H9 (cell line): ENCODE measurements around the gene ARFGAP2. TPM values are rescaled to one million over a fixed set of nuclear protein-coding genes. Genes with fewer than 3 reads are reported as not detected.

Experiments used
- DNase-seq: peaks from one replicate; pipeline ENCODE4 v3.0.0-alpha.2; 2017
- H2AFZ ChIP-seq: one replicate; pipeline ENCODE4 v1.6.1; 2013; ENCODE audit warnings: mild to moderate bottlenecking, low read length, control low read depth, moderate library complexity
- H2AK5ac ChIP-seq: 2 replicates; pipeline ENCODE4 v1.6.1; 2013; ENCODE audit warnings: low read length, control low read depth, mixed read lengths; ENCODE audit not compliant: insufficient read length
- H2BK120ac ChIP-seq: one replicate; pipeline ENCODE4 v1.6.1; 2013; ENCODE audit warnings: low read depth, mild to moderate bottlenecking, low read length, control low read depth, inconsistent platforms; ENCODE audit not compliant: poor library complexity, severe bottlenecking
- H2BK12ac ChIP-seq: 2 replicates; pipeline ENCODE4 v1.6.1; 2013; ENCODE audit warnings: low read length, control low read depth, mixed read lengths, low read depth; ENCODE audit not compliant: insufficient read length
- H2BK15ac ChIP-seq: 2 replicates; pipeline ENCODE4 v1.6.1; 2013; ENCODE audit warnings: low read depth, low read length, control low read depth
- H2BK20ac ChIP-seq: one replicate; pipeline ENCODE4 v1.6.1; 2013; ENCODE audit warnings: low read depth, mild to moderate bottlenecking, low read length, control low read depth, inconsistent platforms; ENCODE audit not compliant: poor library complexity, severe bottlenecking
- H2BK5ac ChIP-seq: 2 replicates; pipeline ENCODE4 v1.6.1; 2013; ENCODE audit warnings: low read length, control low read depth, mixed read lengths; ENCODE audit not compliant: insufficient read length
- H3K14ac ChIP-seq: 2 replicates; pipeline ENCODE4 v1.6.1; 2013; ENCODE audit warnings: low read length, control low read depth; ENCODE audit not compliant: insufficient read depth
- H3K18ac ChIP-seq: 2 replicates; pipeline ENCODE4 v1.6.1; 2013; ENCODE audit warnings: low read depth, mild to moderate bottlenecking, mixed read lengths, low read length, control low read depth; ENCODE audit not compliant: insufficient read length
- H3K23ac ChIP-seq: 2 replicates; pipeline ENCODE4 v1.6.1; 2013; ENCODE audit warnings: low read length, control low read depth, mixed read lengths, low read depth; ENCODE audit not compliant: insufficient read length
- H3K23me2 ChIP-seq: 2 replicates; pipeline ENCODE4 v1.6.1; 2013; ENCODE audit warnings: low read depth, mild to moderate bottlenecking, mixed read lengths, low read length, control low read depth; ENCODE audit not compliant: insufficient read length, poor library complexity, severe bottlenecking
- H3K27ac ChIP-seq: 2 replicates; pipeline ENCODE4 v1.5.1; 2013; ENCODE audit warnings: low read length, control low read depth, mixed read lengths, low read depth; ENCODE audit not compliant: insufficient read length
- H3K27me3 ChIP-seq: 2 replicates; pipeline ENCODE4 v1.6.1; 2013; ENCODE audit warnings: low read length, control low read depth, inconsistent platforms; ENCODE audit not compliant: insufficient read depth
- H3K4ac ChIP-seq: 2 replicates; pipeline ENCODE4 v1.6.1; 2013; ENCODE audit warnings: low read depth, mild to moderate bottlenecking, control low read depth, inconsistent platforms, low read length, moderate library complexity
- H3K4me1 ChIP-seq: 2 replicates; pipeline ENCODE4 v1.6.1; 2013; ENCODE audit warnings: low read length, control low read depth, inconsistent platforms; ENCODE audit not compliant: insufficient read depth
- H3K4me2 ChIP-seq: 2 replicates; pipeline ENCODE4 v1.6.1; 2013; ENCODE audit warnings: low read length, control low read depth, mixed read lengths; ENCODE audit not compliant: insufficient read length, insufficient read depth
- H3K56ac ChIP-seq: 2 replicates; pipeline ENCODE4 v1.6.1; 2013; ENCODE audit warnings: low read depth, mild to moderate bottlenecking, mixed read lengths, low read length, control low read depth; ENCODE audit not compliant: insufficient read length
- H3K79me1 ChIP-seq: 2 replicates; pipeline ENCODE4 v1.6.1; 2013; ENCODE audit warnings: low read depth, mild to moderate bottlenecking, moderate library complexity, low read length, control low read depth, inconsistent platforms; ENCODE audit not compliant: insufficient read depth, poor library complexity, severe bottlenecking
- H3K79me2 ChIP-seq: 2 replicates; pipeline ENCODE4 v1.6.1; 2013; ENCODE audit warnings: low read length, control low read depth, inconsistent platforms; ENCODE audit not compliant: insufficient read depth
- H3K9ac ChIP-seq: 2 replicates; pipeline ENCODE4 v1.6.1; 2013; ENCODE audit warnings: low read length, control low read depth, mixed read lengths; ENCODE audit not compliant: insufficient read length; ENCODE audit errors: extremely low read depth
- H3K9me3 ChIP-seq: one replicate; pipeline ENCODE4 v1.6.1; 2013; ENCODE audit warnings: low read depth, low read length, inconsistent platforms; ENCODE audit not compliant: control insufficient read depth
- H3T11ph ChIP-seq: one replicate; pipeline ENCODE4 v1.6.1; 2013; ENCODE audit warnings: mild to moderate bottlenecking, low read length, control low read depth, inconsistent platforms
- H4K20me1 ChIP-seq: one replicate; pipeline ENCODE4 v1.6.1; 2013; ENCODE audit not compliant: control insufficient read depth, insufficient read length, insufficient read depth
- H4K5ac ChIP-seq: 2 replicates; pipeline ENCODE4 v1.6.1; 2013; ENCODE audit warnings: low read depth, mild to moderate bottlenecking, mixed read lengths, low read length, control low read depth; ENCODE audit not compliant: insufficient read length
- H4K8ac ChIP-seq: replicated peaks from 2 replicates; pipeline ENCODE4 v1.6.1; 2013; ENCODE audit warnings: low read length, control low read depth, mixed read lengths, low read depth; ENCODE audit not compliant: insufficient read length
- H4K91ac ChIP-seq: 2 replicates; pipeline ENCODE4 v1.6.1; 2013; ENCODE audit warnings: low read depth, mild to moderate bottlenecking, moderate library complexity, mixed read lengths, low read length, control low read depth; ENCODE audit not compliant: insufficient read length
- H3K27ac Mint-ChIP-seq, 3 experiments: 2 replicates in 2 of 3; 3 replicates in 1 of 3; pipeline ENCODE4 v1.8.0; 2020 to 2021; ENCODE audit warnings: mixed read lengths in 3 of 3, mild to moderate bottlenecking in 1 of 3, moderate library complexity in 1 of 3
- H3K27me3 Mint-ChIP-seq: 2 replicates; pipeline ENCODE4 v1.8.0; 2021; ENCODE audit warnings: low read depth, mild to moderate bottlenecking, moderate library complexity, mixed read lengths
- H3K36me3 Mint-ChIP-seq, 3 experiments: 2 replicates in 2 of 3; 3 replicates in 1 of 3; pipeline ENCODE4 v1.8.0; 2020 to 2021; ENCODE audit warnings: low read depth in 3 of 3, mixed read lengths in 3 of 3; ENCODE audit not compliant: insufficient read depth in 1 of 3
- H3K4me1 Mint-ChIP-seq, 2 experiments: 2 replicates each; pipeline ENCODE4 v1.8.0; 2020; ENCODE audit warnings: mixed read lengths in 2 of 2
- H3K4me3 Mint-ChIP-seq, 2 experiments: 2 replicates in 1 of 2; 3 replicates in 1 of 2; pipeline ENCODE4 v1.8.0; 2020 to 2021; ENCODE audit warnings: mild to moderate bottlenecking in 2 of 2, mixed read lengths in 2 of 2, moderate library complexity in 1 of 2
- H3K9me3 Mint-ChIP-seq, 2 experiments: 2 replicates in 1 of 2; 3 replicates in 1 of 2; pipeline ENCODE4 v1.8.0; 2020; ENCODE audit warnings: mild to moderate bottlenecking in 2 of 2, mixed read lengths in 2 of 2, moderate library complexity in 1 of 2
- WGBS: extraction: QIAGEN DNeasy Blood & Tissue Kit; methylation state at CpG from one replicate; pipeline ENCODE4 v1.1.7; 2013; ENCODE audit warnings: missing lambda C conversion rate, low lambda C conversion rate, mixed read lengths; ENCODE audit not compliant: insufficient read length; ENCODE audit errors: extremely low coverage; 5-methylcytosine and 5-hydroxymethylcytosine counted together
- total RNA-seq: library from RNA; stranded (reverse); gene quantifications from 2 replicates; pipeline ENCODE4 v1.2.1, GENCODE V29; 2021
- TF ChIP-seq, protein P1 (sequence below): fragments of 200-600 bp; sonication (generic); conservative IDR thresholded peaks from 3 replicates; pipeline ENCODE4 v1.8.0; 2021; ENCODE audit warnings: antibody characterized with exemption, mild to moderate bottlenecking

The ARFGAP2 gene
- total RNA-seq, 1 experiment from 2014 or later: 72.3 TPM

DNA sequence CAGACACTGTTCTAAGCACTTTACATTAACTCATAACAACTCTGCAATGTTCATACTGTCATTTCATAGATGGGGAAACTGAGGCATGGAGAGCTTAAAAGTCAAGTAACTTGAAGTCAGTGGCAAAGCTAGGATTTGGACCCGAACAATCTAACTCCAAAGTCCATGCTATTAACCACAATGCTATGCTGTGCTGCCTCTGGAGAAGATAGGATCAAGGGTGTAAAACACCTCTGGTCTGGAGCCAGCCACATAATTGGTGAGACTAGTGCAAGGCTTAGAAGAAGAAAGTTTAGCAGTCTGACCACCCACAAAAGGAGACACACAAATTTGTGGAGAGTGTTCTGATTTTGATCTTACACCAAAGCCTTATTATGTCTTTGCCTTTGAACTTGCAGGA lies 43.7 kb downstream of the ARFGAP2 start:
- H3K9me3 Mint-ChIP-seq: no peaks in the 10 kb centered on the region
- TF ChIP-seq, protein P1, sequence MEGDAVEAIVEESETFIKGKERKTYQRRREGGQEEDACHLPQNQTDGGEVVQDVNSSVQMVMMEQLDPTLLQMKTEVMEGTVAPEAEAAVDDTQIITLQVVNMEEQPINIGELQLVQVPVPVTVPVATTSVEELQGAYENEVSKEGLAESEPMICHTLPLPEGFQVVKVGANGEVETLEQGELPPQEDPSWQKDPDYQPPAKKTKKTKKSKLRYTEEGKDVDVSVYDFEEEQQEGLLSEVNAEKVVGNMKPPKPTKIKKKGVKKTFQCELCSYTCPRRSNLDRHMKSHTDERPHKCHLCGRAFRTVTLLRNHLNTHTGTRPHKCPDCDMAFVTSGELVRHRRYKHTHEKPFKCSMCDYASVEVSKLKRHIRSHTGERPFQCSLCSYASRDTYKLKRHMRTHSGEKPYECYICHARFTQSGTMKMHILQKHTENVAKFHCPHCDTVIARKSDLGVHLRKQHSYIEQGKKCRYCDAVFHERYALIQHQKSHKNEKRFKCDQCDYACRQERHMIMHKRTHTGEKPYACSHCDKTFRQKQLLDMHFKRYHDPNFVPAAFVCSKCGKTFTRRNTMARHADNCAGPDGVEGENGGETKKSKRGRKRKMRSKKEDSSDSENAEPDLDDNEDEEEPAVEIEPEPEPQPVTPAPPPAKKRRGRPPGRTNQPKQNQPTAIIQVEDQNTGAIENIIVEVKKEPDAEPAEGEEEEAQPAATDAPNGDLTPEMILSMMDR: no peak
- Histone ChIP-seq H2BK120ac (no peak overlapping the region), H3K4ac (no peak overlapping the region), H3K14ac (no peak overlapping the region), H2BK12ac (no peak overlapping the region), H4K8ac (no peak overlapping the region), H4K20me1 (no peaks in the 10 kb centered on the region), H3K23me2 (no peaks in the 10 kb centered on the region), H2BK5ac (no peak overlapping the region), H3K4me2 (no peak overlapping the region), H2BK20ac (no peak overlapping the region), H4K5ac (no peak overlapping the region), H3K23ac (no peak overlapping the region), H3K9me3 (no peaks in the 10 kb centered on the region), H3T11ph (no peak overlapping the region), H4K91ac (no peak overlapping the region), H2AK5ac (no peak overlapping the region), H2BK15ac (no peak overlapping the region), H3K27me3 (no peaks in the 10 kb centered on the region), H3K27ac (no peak overlapping the region), H3K79me1 (no peaks in the 10 kb centered on the region), H3K79me2 (no peaks in the 10 kb centered on the region), H2AFZ (no peak overlapping the region), H3K18ac (no peak overlapping the region), H3K9ac (no peak overlapping the region), H3K56ac (no peak overlapping the region), H3K4me1 (peaks cover 6% of the 10 kb centered on the region; the same call in 1 of the 2 replicates)
- H3K4me1 Mint-ChIP-seq: peaks cover 19 to 33% of the 10 kb centered on the region in 2 experiments
- no CpG with 5 or more reads among the region's 1 CpG for WGBS
- H3K27ac Mint-ChIP-seq: no peak overlapping the region
- no peaks in the 10 kb centered on the region for H3K27me3 Mint-ChIP-seq
- no peak for DNase-seq
- H3K4me3 Mint-ChIP-seq: no peak overlapping the region
- H3K36me3 Mint-ChIP-seq: peaks cover 1 to 8% (median 5%) of the 10 kb centered on the region in 3 experiments; a peak in 6 of 7 replicates
